Prostate gland (tissue), 2 donors: Measurements from ENCODE around the gene DICER1.

ENCODE experiments used
- POLR2A ChIP-seq: fragments of 450-650 bp; IDR thresholded peaks from one replicate; pipeline ENCODE4 v1.6.1; 2016; ENCODE audit warnings: antibody characterized with exemption, mild to moderate bottlenecking
- POLR2AphosphoS5 ChIP-seq: sonication (generic); formaldehyde crosslinking; IDR thresholded peaks from one replicate; pipeline ENCODE4 v1.6.1; 2017; ENCODE audit warnings: antibody characterized with exemption
- TF ChIP-seq, protein P1 (sequence below), 4 experiments: fragments of 200-600 bp in 2 of 4; fragments of 450-650 bp in 2 of 4; sonication (generic) in 2 of 4; IDR thresholded peaks; 1 replicate in 3 of 4; 2 replicates in 1 of 4; pipeline ENCODE4 v1.5.1; 2016 to 2019; ENCODE audit warnings: antibody characterized with exemption in 4 of 4, mild to moderate bottlenecking in 2 of 4, moderate library complexity in 2 of 4

DNA sequence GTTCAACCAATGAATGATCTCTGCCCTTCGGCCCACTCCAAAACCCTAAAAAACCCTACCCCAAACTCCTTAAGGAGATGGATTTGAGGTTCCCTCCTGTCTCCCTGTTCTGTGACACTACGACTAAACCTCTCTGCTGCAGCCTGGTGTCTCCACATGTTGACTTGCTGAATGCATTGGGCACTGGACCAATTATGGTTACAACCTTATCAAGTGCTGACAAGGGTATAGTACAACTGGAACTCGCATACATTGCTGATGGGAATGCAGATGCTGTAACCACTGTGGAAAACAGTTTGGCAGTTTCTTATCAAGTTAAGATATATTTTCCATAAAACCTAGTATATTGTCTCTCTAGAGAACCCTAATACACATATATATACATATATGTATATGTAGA lies 6.3 kb upstream of the DICER1 start:
- TF ChIP-seq, protein P1, sequence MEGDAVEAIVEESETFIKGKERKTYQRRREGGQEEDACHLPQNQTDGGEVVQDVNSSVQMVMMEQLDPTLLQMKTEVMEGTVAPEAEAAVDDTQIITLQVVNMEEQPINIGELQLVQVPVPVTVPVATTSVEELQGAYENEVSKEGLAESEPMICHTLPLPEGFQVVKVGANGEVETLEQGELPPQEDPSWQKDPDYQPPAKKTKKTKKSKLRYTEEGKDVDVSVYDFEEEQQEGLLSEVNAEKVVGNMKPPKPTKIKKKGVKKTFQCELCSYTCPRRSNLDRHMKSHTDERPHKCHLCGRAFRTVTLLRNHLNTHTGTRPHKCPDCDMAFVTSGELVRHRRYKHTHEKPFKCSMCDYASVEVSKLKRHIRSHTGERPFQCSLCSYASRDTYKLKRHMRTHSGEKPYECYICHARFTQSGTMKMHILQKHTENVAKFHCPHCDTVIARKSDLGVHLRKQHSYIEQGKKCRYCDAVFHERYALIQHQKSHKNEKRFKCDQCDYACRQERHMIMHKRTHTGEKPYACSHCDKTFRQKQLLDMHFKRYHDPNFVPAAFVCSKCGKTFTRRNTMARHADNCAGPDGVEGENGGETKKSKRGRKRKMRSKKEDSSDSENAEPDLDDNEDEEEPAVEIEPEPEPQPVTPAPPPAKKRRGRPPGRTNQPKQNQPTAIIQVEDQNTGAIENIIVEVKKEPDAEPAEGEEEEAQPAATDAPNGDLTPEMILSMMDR (IDR thresholded peaks at IDR 0.05) = no peak
- TF ChIP-seq POLR2AphosphoS5 = no peak
- no peak for TF ChIP-seq POLR2A
